ENCODE measurements around the gene RAB40B.

Gene RAB40B

DNA sequence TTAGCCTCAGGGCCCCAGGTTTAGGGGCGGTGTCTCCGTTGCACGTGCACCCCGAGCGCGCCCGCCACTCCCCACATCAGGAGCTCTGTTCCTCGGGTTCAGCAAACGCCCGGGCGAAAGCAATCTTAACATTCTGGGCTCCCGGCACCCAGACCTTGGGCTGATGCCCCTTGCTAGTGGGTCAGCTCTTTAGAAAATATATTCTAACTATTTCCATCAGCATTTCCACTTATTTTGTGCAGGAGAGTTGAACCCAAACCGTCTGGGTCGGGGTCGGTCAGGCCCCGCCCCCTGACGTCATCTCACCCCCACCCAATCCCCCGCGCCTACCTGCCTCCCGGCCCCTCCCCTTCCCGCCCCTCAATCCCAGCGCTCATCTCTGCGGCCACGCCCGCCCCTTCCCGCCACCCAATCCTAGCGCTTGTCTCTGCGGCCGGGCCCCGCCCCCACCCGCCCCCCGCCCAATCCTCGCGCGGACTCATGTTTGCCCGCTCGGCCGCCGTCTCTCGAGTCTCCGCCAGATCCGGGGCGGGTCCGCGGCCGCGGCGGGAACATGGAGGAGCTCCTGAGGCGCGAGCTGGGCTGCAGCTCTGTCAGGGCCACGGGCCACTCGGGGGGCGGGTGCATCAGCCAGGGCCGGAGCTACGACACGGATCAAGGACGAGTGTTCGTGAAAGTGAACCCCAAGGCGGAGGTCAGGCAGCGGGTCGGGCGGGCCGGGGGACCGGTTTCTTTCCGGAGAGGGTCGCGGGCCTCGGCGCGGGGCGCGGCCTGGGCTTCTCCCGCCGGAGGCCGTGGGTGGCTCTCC, 17.9 kb upstream of the RAB40B start, which contains the start of gene FN3KRP:
Gene FN3KRP, plus strand, starts transcription at position 504 of the 808 bp plus-strand sequence. Its CDS starts 50 bp downstream, at position 554.
- peak; percentile 45 to 96 (median 90) for DNase-seq

DNA sequence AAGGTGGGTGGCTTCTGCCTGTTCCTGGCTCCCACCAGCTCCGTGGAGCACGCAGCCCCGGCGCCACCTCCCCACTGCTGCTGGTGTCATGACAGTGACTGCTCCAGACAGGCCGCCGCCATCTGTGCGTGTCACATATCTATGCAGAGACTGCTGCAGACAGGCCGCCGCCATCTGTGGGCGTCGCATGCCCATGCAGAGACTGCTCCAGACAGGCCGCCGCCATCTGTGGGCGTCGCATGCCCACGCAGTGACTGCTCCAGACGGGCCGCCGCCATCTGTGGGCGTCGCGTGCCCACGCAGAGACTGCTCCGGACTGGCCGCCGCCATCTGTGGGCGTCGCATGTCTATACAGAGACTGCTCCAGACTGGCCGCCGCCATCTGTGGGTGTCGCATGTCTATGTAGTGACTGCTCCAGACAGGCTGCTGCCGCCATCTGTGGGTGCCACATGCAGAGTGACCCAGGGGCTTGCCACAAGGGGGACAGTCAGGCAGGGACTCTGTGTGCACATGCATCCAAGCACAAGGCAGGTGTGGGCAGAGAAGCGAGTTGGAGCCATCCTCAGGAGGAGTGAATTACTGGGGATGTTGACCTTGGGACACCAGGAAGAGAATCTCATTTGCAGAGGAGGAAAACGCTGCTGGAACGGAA, 14.7 kb upstream of the RAB40B start:
- peak in 5 of 58 donors; percentile 15 to 68 (median 33) for DNase-seq

DNA sequence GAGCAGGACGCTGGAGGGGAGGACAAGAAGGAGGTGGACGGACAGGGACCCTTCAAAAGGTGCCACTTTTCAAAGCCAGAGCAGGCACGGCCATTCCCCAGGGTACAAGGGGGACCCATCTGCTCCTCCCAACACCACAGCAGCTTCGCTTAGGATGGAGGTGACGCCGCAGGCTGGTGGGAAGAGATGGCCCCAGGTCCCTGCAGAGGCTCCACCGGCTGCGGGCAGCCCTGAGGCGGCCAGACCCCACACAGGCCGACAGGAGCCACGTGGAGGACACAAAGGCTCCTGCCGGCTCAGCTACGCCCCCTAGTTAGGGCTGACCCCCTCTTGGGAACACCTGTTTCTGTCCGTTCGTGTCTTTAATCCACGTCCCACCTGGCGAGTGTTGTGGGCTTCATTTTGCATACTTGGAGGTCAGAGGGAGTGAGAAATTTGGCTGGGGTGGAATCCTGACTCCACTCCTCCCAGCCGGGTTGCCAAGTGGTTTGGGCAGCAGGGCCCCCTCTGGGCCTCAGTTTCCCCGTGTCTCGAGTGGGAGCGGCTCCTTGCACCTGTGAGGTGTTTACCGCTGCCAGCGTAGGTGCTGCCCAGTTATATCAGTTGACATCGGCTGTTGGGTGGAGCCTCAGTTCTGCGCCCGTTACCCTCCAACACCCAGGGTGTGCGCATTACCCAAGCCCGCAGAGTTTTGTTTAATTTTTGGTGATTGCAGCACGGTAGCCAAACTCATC, 12.2 kb upstream of the RAB40B start:
- DNase-seq, result no peak

DNA sequence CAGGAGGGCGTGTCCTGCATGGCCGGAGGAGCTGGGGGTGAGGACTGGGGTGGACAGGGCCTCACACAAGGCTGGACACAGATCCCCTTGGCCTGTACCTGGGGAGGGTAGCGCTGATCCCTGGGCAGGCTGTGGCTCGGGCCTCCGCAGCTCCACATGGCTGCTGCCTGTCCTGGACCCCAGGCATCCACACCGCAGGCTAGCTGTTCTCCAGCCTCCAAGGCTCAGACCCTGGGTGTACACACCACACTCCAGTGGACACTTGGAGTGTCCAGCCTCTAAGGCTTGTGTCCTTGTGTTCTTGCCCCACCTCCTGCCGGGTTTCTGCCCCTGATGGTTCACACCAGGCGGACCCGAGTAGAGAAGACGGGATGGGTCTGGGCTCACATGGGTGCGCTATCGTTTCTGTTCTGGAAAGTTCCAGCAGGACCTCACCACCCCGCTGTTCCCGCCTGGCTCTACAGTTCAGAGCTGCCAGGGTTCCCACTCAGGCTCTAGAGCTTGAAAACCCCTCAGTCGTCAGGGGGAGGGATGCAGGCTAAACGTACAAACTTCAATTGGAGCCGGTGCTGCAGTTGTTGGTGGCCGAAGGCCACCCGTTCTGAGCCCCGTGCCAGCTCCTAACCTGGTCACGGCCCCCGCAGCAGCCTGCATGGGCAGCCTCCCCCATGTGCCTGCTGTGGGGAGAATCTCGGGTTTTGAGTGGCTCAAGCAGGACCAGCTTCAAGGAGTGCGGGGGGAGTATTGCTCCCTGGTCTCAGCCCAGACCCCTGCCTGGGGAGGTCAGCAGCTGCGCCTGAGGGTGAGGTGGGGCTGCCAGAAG, 11.4 kb upstream of the RAB40B start:
- no peak for DNase-seq

DNA sequence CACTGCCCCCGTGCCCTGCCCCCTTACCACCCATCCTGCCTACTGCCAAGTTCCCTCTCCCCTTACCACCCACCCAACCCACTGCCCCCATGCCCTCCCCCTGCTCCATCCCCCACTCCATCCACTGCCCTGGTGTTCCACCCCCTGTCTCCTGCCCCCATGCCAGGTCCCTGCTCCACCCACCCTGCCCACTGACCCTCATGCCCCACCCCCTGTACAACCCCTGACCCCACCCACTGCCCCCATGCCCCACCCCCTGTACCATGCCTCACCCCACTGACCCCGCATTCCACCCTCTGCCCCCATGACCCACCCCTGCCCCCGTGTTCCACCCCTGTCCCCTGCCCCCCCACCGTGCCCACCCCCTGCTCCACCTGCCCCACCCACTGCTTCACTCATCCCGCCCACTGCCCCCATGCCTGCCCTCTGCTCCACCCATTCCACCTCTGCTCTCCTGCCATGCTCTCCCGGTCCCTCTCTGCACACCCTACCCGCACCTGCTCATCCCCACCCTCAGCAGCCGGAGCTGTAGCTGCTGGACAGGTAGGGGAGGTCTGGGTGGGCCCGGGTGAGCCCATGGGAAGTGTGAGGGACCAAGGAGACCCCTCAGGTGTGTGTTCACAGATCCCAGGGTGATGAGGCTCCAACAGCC, 10.7 kb upstream of the RAB40B start:
- DNase-seq, result peak in 1 of 58 donors; percentile 29

DNA sequence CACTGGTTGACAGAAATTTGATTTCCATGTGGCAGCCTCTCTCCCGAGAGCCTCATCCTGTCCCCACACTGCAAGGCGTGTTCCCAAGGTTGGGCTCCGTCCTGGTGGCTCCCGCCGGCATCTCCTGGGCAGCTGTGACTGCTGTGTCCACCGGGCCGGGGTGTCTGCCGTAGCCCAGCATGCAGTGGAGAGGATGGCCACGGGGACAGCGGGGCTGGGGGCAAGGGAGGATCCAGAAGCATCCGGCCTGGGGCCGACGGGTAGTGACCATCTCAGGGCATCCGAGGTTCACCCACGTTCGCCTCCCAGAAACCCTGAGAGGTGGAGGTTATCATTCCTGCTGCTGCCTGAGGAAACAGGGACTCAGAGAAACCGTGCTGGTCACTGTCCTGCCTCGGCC, 7.3 kb upstream of the RAB40B start:
- DNase-seq, result no peak

DNA sequence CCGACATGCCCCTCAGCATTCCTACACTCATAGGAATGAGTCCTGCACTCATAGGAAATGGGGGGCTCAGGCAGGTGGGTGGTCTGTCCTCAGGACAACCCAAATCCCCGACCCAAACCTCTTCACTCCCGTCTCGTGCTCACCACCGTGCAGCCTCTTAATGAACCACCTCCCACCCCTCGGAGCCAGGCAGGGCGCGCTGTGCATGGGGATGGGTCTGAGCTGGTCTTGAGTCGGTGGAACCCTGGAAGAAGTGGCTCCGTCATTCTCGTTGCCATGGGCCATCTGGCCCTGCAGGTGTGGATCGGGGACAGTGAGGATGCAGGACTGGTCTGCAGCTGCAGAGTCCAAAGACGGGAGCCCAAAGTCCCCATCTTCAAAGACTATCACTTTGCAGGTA, 6.4 kb upstream of the RAB40B start:
- DNase-seq, result no peak

DNA sequence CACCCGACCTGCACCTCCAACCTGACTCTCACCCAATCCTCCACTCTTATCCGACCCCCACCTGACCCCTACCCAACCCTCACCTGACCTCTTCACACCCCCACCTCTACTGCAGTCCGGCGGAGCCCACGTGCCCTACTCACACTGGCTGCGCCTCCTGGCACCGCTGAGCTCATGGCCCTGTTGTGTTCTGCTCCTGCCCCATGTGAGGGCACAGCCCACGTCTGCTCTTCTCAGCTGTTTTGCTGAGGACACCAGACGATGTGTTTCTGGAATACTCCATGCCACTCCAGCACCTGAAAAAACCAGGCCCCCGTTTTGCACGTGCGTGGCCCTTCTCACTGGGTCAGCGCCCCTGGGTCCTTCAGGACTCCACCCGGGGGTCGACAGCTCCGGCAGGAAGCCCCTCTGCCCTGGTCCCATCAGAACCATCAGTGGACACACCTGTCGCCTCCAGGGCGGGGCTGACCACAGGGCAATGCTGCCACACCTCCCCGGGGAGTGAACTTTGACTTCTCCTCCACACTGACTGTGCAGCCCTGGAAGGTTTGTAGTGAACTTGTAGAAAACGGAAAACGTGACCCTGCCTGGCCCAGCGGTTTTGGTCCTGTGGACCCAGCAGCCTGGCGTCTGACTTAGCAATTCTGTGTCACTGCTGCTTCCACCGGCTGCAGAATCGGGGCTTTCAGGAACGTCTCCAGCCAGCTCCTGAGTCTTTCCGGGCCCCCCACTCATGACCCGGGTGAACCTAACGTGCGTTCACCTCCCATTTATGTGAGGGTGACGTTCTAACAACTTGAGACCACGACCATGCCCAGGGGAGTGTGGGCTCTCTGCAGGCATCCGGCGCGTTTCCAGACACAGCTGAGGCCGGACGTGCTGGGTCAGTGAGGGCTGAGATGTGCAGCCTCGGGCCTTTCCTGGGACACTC, 5.7 kb upstream of the RAB40B start:
- peak in 1 of 58 donors; percentile 32 for DNase-seq

DNA sequence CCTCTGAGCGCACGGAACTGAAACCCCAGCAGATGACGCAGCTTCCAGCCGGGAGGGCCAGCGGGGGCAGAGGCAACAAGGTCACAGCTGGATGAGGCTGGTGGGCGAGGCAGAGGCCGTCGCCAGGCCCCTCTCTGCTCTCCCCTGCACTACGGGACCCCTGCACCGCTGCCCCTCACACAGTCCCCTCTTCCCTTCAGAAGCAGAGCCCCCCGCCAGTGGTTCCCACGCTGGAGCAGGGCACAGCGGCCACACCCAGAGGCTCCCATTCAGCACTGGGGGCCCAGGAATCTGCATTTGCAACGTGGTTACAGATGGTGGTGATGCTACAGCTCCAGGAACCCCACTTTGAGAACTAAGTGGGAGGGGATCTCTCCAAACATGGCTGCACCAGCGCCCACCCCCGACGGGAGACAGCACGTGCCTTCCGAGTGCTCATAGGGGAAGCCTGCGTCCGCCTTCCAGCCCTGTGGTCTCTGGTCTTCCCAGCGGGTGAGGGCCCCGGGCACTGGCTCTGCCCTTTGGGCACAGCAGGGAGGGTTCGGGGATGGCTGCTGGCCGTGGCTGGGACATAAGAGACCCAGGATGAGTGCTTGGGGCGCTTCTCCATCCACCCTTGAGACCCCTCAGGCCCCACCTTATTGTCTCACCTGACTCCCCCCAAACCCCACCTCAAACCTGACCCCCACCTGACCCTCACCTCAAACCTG, 4.7 kb upstream of the RAB40B start:
- no peak for DNase-seq

DNA sequence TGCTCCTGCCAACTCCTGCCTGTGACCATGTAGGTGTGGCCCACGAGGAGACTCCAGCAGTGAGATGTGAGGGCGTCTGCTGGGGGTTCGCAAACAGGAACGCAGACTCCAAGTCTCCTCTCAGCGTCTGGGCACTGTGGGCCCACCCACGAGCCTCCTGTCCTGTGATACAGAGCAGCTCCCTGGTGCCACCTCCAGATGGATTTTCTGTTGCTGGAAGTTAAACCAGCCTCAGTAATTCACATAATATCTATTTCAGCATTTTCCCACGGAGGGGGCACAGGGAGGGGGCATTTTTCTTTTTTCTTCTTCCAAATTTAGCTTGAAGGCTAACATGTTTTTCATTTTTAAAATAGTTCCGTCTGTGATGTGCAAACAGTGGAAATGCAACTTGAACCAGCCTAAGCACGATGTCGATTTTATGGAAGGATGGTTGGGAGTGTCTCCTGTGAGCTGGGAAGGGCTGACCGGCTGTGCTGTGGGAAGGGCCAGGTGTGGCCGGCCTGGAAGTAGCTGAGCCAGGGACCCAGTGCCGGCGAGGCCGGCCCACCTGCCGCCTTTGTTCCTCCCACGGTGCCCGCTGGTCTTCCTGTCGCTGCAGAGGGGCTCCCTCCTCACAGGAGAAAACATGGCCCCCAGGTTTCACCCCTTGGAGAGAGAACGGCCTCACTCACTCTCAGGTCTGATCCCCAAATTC, 3.9 kb upstream of the RAB40B start:
- DNase-seq, result peak in 35 of 58 donors; percentile 24 to 87 (median 58)

DNA sequence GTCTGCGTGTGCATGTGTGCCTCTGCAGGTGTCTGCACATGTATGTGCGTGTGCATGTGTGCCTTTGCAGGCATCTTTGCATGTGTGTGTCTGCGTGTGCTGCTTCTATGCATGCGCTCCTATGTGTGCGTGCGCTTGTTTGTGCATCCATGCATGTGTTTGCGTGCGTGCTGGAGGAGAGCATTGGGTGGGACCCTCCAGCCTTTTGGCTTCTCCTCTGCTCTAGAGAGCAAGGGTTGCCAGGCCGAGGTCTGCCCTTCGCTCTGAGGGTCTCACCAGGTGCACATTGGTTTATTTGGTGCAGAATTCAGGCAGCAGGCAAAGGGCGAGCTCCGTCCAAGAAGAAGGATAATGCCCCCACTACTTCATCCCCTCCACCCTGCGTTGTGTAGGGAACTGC, 1.1 kb upstream of the RAB40B start:
- DNase-seq, result no peak

DNA sequence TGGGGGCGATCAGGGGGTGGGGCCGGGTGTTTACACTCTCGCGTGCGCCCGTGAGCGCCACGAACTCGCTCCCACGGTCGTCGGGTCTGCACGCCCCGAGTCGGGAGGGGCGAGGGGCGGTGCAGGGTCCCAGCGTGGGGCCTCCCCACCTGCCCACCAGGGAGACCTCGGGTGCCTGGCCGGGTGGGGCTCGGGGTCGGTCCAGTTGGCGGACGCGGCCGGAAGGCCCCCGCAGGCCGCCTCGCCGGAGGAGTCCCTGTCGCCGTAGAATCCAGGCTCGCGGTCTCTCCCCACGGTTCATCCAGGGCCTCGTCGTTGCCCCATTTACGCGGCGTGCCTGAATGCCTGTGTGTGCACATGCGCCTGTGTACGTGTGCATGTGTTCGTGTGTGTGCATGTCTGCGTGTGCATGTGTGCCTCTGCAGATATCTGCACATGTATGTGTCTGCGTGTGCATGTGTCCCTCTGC, 510 bp upstream of the RAB40B start:
- DNase-seq, result no peak

DNA sequence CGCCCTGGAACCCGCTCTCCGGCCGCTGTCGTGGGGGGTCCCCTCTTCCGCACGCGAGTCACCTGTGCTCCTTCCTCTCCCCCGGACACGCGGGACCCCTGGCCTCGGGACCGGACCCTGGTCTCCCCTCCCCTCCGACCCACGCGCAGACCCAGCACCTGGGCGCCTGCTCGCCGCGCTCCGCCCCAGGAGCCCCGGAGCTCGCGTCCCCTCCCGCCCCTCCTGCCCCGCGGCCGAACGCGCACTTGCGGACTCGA, 762 bp downstream of the RAB40B start:
- no peak for DNase-seq

DNA sequence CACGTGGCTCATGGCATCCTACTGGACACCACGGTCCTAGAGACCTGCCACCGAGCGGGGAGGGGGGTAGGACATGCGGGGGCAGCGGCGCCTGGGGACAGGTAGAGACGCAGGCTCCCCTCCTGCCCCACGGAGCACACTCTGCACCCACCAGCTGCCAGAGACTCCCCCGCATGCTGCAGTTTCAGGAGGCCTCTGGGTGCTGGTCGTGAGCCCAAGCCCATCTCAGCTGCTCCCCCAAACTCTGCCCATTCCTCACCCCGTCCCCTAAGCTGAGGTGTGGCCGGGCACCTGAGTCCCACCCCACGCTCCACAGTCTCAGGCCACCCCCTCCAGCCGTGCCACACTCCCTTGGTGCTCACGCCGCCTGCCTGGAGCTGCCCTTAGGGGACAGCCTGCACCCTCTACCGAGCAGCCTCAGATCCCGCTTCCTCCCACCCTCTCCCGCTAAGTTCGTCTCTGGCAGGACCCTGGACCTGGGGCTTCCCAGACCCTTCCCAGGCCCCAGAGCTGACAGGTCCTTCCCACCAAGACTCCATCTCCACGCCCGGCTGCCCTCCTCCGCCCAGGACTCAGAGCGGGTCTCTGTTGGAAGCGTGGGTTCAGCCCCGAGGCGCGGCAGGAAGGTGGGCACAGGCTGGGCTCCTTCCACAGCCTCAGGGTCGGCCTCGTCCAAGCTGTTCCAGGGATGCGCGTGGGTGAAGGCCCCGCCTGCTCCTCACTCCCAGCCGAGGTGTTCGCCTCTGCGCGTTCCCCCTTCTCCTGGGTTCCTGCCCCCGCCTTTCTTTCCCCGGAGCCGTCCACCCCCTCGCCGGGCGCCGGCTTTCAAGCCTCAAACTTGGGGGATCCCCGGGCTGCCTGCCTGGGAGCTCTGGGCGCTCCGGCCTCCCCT, 1.3 kb downstream of the RAB40B start:
- peak in 16 of 58 donors; percentile 15 to 68 (median 38) for DNase-seq

DNA sequence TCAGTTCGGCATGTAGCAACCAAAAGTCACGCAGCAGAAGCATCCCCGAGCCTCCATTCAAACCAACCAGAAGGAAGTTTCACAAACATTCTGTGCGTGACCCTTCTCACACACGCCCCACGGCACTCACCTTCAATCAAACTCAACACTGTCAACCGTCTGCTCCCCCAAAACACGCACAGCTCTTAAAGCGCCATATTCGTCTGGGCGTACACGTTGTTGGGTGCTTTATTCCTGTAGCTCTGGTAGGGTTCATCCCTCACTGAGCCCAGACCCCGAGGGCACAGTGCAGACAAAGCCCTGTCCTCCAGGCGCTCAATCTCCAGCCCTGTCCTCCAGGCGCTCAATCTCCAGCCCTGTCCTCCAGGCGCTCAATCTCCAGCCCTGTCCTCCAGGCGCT, 2.2 kb downstream of the RAB40B start:
- DNase-seq, result no peak

DNA sequence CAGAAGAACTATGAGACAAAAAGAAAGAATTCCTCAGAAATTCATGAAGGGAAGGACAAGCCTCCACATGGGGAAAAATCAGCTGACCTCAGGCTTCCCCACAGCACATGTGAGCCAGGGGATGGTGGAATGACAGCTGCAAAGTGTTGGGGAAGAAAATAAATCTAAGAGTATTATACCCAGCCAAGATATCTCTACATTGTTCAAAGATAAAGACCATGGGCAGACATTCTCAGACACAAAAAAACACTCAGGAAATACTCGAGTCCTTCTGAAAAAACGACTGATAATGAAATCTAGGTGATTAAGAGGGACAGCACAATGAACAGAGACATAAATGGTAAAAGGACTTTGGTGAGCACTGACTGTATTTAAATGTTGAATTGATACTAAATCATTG, 3.9 kb downstream of the RAB40B start:
- no peak for DNase-seq

DNA sequence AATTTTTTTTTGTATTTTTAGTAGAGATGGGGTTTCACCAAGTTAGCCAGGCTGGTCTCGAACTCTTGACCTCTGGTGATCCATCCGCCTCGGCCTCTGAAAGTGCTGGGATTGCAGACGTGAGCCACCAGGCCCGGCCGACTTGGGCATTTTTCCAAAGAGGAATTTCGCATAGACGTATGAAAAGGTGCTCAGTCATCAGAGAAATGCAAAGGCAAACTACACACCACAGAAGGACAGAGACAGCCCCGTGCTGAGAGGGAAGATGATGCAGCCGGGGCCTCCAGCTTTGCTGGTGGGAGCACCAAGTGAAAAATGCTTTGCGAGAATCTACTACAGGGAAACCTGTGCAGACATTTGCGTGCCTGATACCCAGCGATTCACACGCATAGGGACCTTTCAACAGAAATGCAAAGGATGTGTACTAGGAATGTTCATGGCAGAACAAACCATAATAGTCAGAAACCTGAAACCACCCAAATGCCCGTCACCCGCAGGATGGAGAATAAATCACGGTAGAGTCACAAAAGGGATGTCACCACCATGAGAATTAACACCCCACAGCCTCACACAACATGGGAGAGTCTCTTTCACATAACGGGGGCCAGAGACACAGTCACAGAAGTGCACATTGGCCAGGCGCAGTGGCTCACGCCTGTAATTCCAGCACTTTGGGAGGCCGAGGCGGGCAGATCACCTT, 5.2 kb downstream of the RAB40B start:
- DNase-seq, result no peak
